Ascending aorta (tissue), 2 donors: ENCODE data around the gene COL2A1. TPM values are rescaled to one million over a fixed set of nuclear protein-coding genes. Genes with fewer than 3 reads are reported as not detected.

ENCODE experiments used
- DNase-seq, 2 donors: peaks; one replicate each; pipeline ENCODE4 v3.0.0-alpha.2; 2019; ENCODE audit warnings: low spot score in 2 of 2
- H3K27ac ChIP-seq, 2 donors: fragments of 200-600 bp; sonication (generic); one replicate each; pipeline ENCODE4 v1.5.1; 2016 to 2017; ENCODE audit warnings: mild to moderate bottlenecking in 1 of 2
- H3K27me3 ChIP-seq: fragments of 200-600 bp; sonication (generic); one replicate; pipeline ENCODE4 v1.5.1; 2017
- H3K36me3 ChIP-seq, 2 donors: fragments of 200-600 bp; sonication (generic); one replicate each; pipeline ENCODE4 v1.5.1; 2016
- H3K4me1 ChIP-seq, 2 donors: fragments of 200-600 bp; sonication (generic); one replicate each; pipeline ENCODE4 v1.5.1; 2016 to 2017; ENCODE audit warnings: mild to moderate bottlenecking in 1 of 2
- H3K4me3 ChIP-seq, 2 donors: fragments of 200-600 bp; sonication (generic); one replicate each; pipeline ENCODE4 v1.5.1; 2016 to 2017; ENCODE audit warnings: mild to moderate bottlenecking in 1 of 2
- H3K9me3 ChIP-seq, 2 donors: fragments of 200-600 bp; sonication (generic); one replicate each; pipeline ENCODE4 v1.5.1; 2016
- intact Hi-C: fragments of 100-400 bp; cut with DNase I; formaldehyde crosslinking; loops from one replicate; pipeline ENCODE4 v1.15.1; 2023
- total RNA-seq: library from RNA; depleted of rRNA; stranded (reverse); fragments of >200 nt; gene quantifications from one replicate; pipeline ENCODE4 v1.1.0, GENCODE V29; 2016
- TF ChIP-seq, protein P1 (sequence below), 3 experiments: fragments of 200-600 bp in 2 of 3; fragments of 450-650 bp in 1 of 3; sonication (generic) in 2 of 3; IDR thresholded peaks; one replicate each; pipeline ENCODE4 v1.5.1; 2016 to 2019; ENCODE audit warnings: antibody characterized with exemption in 3 of 3, mild to moderate bottlenecking in 1 of 3, moderate library complexity in 1 of 3

COL2A1 gene
- total RNA-seq, 1 donor from 2014 or later = not detected

DNA sequence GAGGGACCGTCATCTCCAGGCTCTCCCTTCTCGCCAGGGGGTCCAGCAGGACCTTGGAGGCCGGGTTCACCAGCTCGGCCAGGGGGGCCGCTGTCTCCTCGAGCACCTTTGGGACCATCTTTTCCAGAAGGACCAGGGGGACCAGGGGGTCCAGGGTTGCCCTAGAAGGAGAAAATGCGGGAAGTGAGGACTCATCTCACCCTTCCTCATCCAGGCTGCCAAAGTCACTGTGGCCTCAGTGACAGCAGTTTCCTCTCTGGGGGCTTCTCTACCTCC, 25.7 kb downstream of the COL2A1 start:
- Histone ChIP-seq H3K4me1 (no peaks in the 10 kb centered on the region), H3K4me3 (no peak overlapping the region), H3K27ac (no peak overlapping the region), H3K27me3 (no peaks in the 10 kb centered on the region), H3K36me3 (no peaks in the 10 kb centered on the region), H3K9me3 (no peaks in the 10 kb centered on the region)
- intact Hi-C loops = no loop called here
- TF ChIP-seq, protein P1, sequence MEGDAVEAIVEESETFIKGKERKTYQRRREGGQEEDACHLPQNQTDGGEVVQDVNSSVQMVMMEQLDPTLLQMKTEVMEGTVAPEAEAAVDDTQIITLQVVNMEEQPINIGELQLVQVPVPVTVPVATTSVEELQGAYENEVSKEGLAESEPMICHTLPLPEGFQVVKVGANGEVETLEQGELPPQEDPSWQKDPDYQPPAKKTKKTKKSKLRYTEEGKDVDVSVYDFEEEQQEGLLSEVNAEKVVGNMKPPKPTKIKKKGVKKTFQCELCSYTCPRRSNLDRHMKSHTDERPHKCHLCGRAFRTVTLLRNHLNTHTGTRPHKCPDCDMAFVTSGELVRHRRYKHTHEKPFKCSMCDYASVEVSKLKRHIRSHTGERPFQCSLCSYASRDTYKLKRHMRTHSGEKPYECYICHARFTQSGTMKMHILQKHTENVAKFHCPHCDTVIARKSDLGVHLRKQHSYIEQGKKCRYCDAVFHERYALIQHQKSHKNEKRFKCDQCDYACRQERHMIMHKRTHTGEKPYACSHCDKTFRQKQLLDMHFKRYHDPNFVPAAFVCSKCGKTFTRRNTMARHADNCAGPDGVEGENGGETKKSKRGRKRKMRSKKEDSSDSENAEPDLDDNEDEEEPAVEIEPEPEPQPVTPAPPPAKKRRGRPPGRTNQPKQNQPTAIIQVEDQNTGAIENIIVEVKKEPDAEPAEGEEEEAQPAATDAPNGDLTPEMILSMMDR (IDR thresholded peaks at IDR 0.05) = no peak
- DNase-seq = no peak

DNA sequence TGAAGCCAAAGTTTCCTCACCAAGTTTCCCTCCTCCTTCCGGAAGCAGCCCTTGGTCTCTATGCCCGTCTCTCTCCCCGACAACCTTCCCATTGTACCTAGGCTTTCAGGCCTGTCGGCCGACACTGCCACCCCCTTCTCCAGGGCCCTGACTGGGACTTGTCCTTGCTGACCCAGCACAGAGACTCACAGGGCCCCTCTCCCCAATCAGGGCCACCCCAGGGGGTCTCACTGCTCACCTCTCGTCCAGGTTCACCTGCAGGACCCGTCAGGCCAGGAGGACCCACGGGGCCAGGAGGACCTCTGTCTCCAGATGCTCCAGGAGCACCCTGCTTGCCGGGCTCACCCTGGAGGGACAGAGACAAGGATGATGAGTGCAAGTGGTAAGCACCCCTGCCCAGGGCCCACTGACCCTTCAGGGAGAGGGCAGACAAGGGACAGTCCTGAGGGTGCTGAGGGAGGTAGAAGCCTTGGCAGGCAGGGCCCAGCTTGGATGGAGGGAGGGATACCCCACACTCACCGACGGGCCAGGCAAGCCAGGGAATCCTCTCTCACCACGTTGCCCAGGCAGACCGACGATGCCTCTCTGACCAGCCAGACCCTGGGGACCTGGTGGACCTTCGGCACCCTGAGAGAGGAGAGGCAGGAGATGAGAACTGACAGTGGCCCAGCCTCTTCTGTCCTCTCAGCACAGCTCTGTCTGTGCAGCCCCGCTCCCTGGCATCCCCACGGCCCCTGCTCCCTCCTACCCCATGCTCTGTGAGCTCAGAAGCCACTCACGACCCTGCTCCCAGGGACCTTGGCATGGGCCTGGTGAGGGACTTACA, 26.3 kb downstream of the COL2A1 start:
- Histone ChIP-seq H3K27me3 (no peaks in the 10 kb centered on the region), H3K4me1 (no peaks in the 10 kb centered on the region), H3K9me3 (no peaks in the 10 kb centered on the region), H3K27ac (no peak overlapping the region), H3K36me3 (no peaks in the 10 kb centered on the region), H3K4me3 (no peak overlapping the region)
- TF ChIP-seq, protein P1 (IDR thresholded peaks at IDR 0.05) = no peak
- intact Hi-C loops = no loop called here
- DNase-seq = no peak

DNA sequence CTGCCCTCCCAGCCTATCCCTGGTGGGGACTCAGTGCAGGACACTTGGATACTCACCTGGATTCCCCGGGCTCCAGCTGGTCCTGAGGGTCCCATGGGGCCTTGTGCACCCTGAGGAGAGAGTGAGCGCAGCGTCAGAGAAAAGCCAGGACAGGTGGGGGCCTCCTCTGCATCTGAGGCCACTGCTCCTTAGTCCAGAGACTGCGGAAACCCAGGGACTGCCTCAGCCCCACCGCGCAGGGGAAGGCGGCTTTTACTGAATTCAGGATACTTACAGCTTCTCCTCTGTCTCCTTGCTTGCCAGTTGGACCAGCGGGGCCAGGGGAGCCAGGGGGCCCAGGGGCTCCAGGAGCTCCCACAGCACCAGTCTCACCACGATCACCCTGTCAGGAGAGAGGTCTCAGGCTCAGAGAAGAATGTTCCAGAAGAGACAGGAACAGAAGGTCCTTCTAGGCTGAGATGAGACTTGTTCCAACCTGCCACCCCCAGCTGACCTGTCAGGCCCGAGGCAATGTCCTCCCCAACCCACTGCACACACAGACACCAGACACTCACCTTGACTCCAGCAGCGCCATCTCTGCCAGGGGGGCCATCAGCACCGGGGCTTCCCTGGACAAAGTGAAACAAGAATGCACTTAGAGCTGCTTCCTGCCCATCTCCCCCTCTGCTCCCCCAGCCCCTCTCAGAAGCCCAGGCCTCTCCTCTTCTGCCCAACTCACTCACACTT, 27.1 kb downstream of the COL2A1 start:
- Histone ChIP-seq H3K36me3 (no peaks in the 10 kb centered on the region), H3K4me1 (no peaks in the 10 kb centered on the region), H3K27me3 (no peaks in the 10 kb centered on the region), H3K9me3 (no peaks in the 10 kb centered on the region), H3K27ac (no peak overlapping the region), H3K4me3 (no peak overlapping the region)
- intact Hi-C loops = no loop called here
- no peak for DNase-seq
- TF ChIP-seq, protein P1 (IDR thresholded peaks at IDR 0.05) = no peak

DNA sequence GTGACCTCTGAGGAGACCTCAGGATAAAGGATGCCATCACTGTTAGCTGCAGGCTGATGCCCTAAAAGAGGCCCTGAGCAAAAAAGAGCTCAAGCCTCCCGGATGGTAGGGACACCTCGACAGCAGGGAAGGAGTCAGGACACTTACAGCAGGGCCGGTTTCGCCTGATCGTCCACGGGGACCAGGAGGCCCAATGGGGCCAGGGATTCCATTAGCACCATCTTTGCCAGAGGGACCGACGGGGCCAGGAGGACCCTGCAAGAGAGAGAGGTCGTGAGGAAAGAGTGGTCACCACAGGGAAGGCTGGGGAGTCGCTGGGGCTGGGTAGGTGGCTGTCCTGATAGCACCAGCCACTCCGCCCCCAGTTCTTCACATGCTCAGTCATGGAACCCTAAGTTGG, 28.5 kb downstream of the COL2A1 start:
- TF ChIP-seq, protein P1 (IDR thresholded peaks at IDR 0.05) = no peak
- intact Hi-C loops = no loop called here
- DNase-seq = no peak

DNA sequence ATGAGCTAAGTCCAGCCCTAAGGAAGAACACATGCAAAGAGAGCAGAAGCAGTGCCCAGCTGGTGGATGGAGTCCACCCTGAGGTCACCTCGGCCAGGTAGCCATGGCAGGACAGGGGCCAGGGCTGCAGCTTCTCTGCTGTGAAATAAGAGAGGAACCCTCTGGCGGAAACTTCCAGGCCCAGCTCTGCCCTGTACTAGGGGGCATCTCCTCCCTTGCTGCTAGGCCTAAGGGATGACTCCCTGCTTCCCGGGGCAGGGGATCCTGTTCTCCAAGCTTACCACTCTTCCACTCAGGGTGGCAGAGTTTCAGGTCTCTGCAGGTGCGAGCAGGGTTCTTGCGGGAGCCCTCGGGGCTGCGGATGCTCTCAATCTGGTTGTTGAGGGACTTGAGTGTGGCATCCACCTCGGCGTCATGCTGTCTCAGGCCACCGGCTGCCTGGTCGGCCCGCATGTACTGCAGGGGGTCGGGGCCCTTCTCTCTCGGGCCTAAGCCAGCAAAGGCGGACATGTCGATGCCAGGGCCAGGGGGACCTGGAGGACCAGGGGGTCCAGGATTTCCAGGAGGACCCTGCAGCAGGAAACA, 29.1 kb downstream of the COL2A1 start:
- TF ChIP-seq, protein P1 (IDR thresholded peaks at IDR 0.05) = no peak
- no peaks in the 10 kb centered on the region for H3K9me3 ChIP-seq

More for the DNA sequence above, 28.5 kb downstream of the COL2A1 start:
- no peaks in the 10 kb centered on the region for H3K27me3 ChIP-seq
- no peaks in the 10 kb centered on the region for H3K9me3 ChIP-seq
- no peaks in the 10 kb centered on the region for H3K36me3 ChIP-seq
- no peaks in the 10 kb centered on the region for H3K4me1 ChIP-seq
- no peak overlapping the region for H3K4me3 ChIP-seq
- H3K27ac ChIP-seq = no peak overlapping the region

More for the DNA sequence above, 29.1 kb downstream of the COL2A1 start:
- H3K36me3 ChIP-seq = no peaks in the 10 kb centered on the region
- H3K27me3 ChIP-seq = no peaks in the 10 kb centered on the region
- no peaks in the 10 kb centered on the region for H3K4me1 ChIP-seq
- H3K4me3 ChIP-seq = no peak overlapping the region
- intact Hi-C loops = no loop called here
- no peak for DNase-seq
- no peak overlapping the region for H3K27ac ChIP-seq
